CMK (cell line): ENCODE data around the gene PIH1D1.

Experiments used
- DNase-seq: peaks from one replicate; pipeline ENCODE4 v3.0.0-alpha.2; 2010; ENCODE audit warnings: low read depth

Gene PIH1D1

GRCh38 chr19:49451430-49452181, at the start of gene PIH1D1:
PIH1D1 (minus strand) TSS chr19:49451814; CDS start chr19:49451574, 240 bp downstream.
- DNase-seq, result peak; percentile 100

- no peak for DNase-seq
These were observed 47.5 kb upstream of the PIH1D1 start for GRCh38 chr19:49499030-49499670.

GRCh38 chr19:49498475-49498874, 46.9 kb upstream of the PIH1D1 start:
- DNase-seq, result no peak

- no peak for DNase-seq
These were observed 46.1 kb upstream of the PIH1D1 start for GRCh38 chr19:49497789-49498103.

- no peak for DNase-seq
These were observed 45.6 kb upstream of the PIH1D1 start for GRCh38 chr19:49497047-49497788.

GRCh38 chr19:49496574-49497008, 45.0 kb upstream of the PIH1D1 start:
- DNase-seq, result no peak

GRCh38 chr19:49492573-49493405, 41.2 kb upstream of the PIH1D1 start:
- DNase-seq, result no peak

- DNase-seq, result no peak
These were observed 40.4 kb upstream of the PIH1D1 start for GRCh38 chr19:49491804-49492572.

GRCh38 chr19:49491030-49491803, 39.6 kb upstream of the PIH1D1 start:
- no peak for DNase-seq

GRCh38 chr19:49490287-49491029, 38.8 kb upstream of the PIH1D1 start:
- no peak for DNase-seq

- DNase-seq, result no peak
These were observed 38.1 kb upstream of the PIH1D1 start for GRCh38 chr19:49489601-49490167.

GRCh38 chr19:49488863-49489537, 37.4 kb upstream of the PIH1D1 start:
- no peak for DNase-seq

- DNase-seq, result no peak
These were observed 36.6 kb upstream of the PIH1D1 start for GRCh38 chr19:49488046-49488862.

- DNase-seq, result peak; percentile 99
These were observed 35.8 kb upstream of the PIH1D1 start, which contains the start of gene RPL13A for GRCh38 chr19:49487277-49488045. RPL13A (plus strand) TSS chr19:49487608; CDS start chr19:49487630, 22 bp downstream.

- no peak for DNase-seq
These were observed 35.2 kb upstream of the PIH1D1 start for GRCh38 chr19:49486710-49487276.

GRCh38 chr19:49486232-49486631, 34.6 kb upstream of the PIH1D1 start:
- DNase-seq, result no peak
